PFSK-1 (cell line): Measurements from ENCODE around the gene CHMP4A.

ENCODE experiments used
- FOXP2 ChIP-seq: optimal IDR thresholded peaks from 2 replicates; pipeline ENCODE3; 2011; ENCODE audit warnings: borderline replicate concordance, control low read depth, inconsistent platforms; ENCODE audit not compliant: insufficient read depth; ENCODE audit errors: extremely low read length, extremely low read depth
- POLR2AphosphoS5 ChIP-seq: IDR thresholded peaks from 2 replicates; pipeline ENCODE4 v1.6.1; 2012; ENCODE audit warnings: low read depth, mild to moderate bottlenecking, control low read depth, low read length, moderate library complexity
- REST ChIP-seq, 2 experiments: IDR thresholded peaks; 2 replicates each; pipeline versions ENCODE4 v1.6.1 to v1.8.0; 2011 to 2012; ENCODE audit warnings: low read depth in 2 of 2, low read length in 2 of 2, control low read depth in 1 of 2, inconsistent platforms in 1 of 2, mild to moderate bottlenecking in 1 of 2, moderate library complexity in 1 of 2; ENCODE audit not compliant: insufficient read depth in 1 of 2
- SIN3A ChIP-seq: IDR thresholded peaks from 2 replicates; pipeline ENCODE4 v1.6.1; 2012; ENCODE audit warnings: mild to moderate bottlenecking, low read length, moderate library complexity, borderline replicate concordance; ENCODE audit not compliant: insufficient read depth
- TAF1 ChIP-seq: IDR thresholded peaks from 2 replicates; pipeline ENCODE4 v1.6.1; 2012; ENCODE audit warnings: low read length, control low read depth, borderline replicate concordance; ENCODE audit not compliant: insufficient read depth

CHMP4A gene

GRCh38 chr14:24252289-24253124 lies 39.2 kb upstream of the CHMP4A start:
- TF ChIP-seq POLR2AphosphoS5 (no peak), SIN3A (no peak), REST (IDR thresholded peaks at IDR 0.05; ENCODE audit: insufficient read depth in 1 of 2, low read depth in 2 of 2, low read length in 2 of 2) (no peak), FOXP2 (no peak)

DNA sequence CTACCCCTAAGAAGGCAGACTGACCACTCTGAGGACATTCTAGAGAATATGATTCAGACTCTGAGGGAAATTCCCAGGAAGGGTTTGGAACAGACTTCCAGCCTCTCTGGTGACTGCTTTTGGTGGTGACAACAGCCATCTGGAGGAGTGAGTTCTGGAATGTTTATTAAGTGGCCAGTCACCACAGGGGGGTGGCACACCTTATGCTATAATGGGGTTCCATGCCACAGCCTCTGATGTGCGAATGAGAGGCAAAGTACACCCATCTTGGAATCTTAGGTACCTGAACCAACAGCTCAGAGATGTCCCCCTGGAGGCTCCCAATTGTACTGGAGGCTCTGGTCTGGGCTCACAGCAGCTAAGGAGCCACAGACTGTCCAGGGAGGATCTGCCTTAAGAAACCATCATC lies 38.6 kb upstream of the CHMP4A start:
- no peak for TF ChIP-seq FOXP2
- no peak for TF ChIP-seq REST (IDR thresholded peaks at IDR 0.05; ENCODE audit: insufficient read depth in 1 of 2, low read depth in 2 of 2, low read length in 2 of 2)
- TF ChIP-seq TAF1, result no peak
- no peak for TF ChIP-seq SIN3A
- TF ChIP-seq POLR2AphosphoS5, result no peak

- no peak for TF ChIP-seq POLR2AphosphoS5
- no peak for TF ChIP-seq TAF1
- no peak for TF ChIP-seq FOXP2
- no peak for TF ChIP-seq REST (IDR thresholded peaks at IDR 0.05; ENCODE audit: insufficient read depth in 1 of 2, low read depth in 2 of 2, low read length in 2 of 2)
- no peak for TF ChIP-seq SIN3A
Observed at GRCh38 chr14:24250354-24250753, 37.1 kb upstream of the CHMP4A start.

DNA sequence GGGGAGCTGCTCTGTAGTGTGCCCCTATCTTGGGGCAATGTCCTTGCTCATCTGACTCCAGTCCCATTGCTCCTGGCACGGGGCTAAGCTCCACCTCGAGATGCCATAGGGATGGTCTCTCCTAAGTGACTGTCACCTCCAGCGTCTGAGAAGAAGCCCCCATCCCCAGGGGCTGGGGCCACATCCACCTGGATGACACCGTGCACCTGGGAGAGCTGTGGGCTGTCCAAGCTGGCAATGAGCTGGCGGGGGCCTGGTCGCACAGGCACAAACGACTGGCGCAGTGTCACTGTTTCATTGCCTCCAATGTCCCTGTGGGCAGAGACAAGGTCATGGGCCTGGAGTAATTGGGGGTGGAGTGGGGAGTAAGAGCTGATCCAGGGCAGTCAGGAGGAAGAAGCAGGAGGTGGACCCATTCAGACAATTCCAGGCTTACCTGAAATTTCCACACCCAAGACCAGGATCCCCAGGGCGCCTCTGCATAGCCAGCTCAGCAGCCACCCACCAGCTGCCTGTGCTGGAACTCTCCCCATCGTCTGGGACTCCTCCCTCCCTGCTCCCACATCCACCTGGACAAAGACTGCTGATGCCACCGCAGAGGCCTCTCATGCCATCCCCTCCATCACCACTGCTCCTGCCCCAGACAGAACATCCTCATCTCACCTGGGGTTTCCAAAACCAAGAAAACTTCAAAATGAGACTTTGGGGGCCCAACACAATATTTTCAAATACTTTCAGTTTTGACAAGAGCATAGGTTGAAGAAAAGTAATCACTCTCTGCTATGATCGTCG lies 36.1 kb upstream of the CHMP4A start:
- no peak for TF ChIP-seq REST (IDR thresholded peaks at IDR 0.05; ENCODE audit: insufficient read depth in 1 of 2, low read depth in 2 of 2, low read length in 2 of 2)
- TF ChIP-seq FOXP2, result no peak
- no peak for TF ChIP-seq POLR2AphosphoS5
- TF ChIP-seq SIN3A, result no peak
- TF ChIP-seq TAF1, result no peak
